ENCODE data around the gene SEMA4D.

- no peak for TF ChIP-seq CTCF (conservative IDR thresholded peaks at IDR 0.05; ENCODE audit: low read depth, low read length)
- no peak for TF ChIP-seq EZH2 (IDR thresholded peaks at IDR 0.05; ENCODE audit: low read length, unreplicated experiment)
- no peak for TF ChIP-seq EZH2phosphoT487 (IDR thresholded peaks at IDR 0.05; ENCODE audit: borderline replicate concordance, low read length)
Measured at GRCh38 chr9:89440046-89440445, 57.9 kb downstream of the SEMA4D start.
